Neural progenitor cell (in vitro differentiated cells): Measurements from ENCODE around the gene PTPN4.

Source experiments
- EZH2phosphoT487 ChIP-seq: fragments of 200-600 bp; sonication (generic); IDR thresholded peaks from 2 replicates; pipeline ENCODE4 v1.6.1; 2017; ENCODE audit warnings: antibody characterized with exemption
- TF ChIP-seq, protein P1 (sequence below): fragments of 200-600 bp; sonication (generic); IDR thresholded peaks from 2 replicates; pipeline ENCODE4 v1.5.1; 2017; ENCODE audit warnings: antibody characterized with exemption, mild to moderate bottlenecking

DNA sequence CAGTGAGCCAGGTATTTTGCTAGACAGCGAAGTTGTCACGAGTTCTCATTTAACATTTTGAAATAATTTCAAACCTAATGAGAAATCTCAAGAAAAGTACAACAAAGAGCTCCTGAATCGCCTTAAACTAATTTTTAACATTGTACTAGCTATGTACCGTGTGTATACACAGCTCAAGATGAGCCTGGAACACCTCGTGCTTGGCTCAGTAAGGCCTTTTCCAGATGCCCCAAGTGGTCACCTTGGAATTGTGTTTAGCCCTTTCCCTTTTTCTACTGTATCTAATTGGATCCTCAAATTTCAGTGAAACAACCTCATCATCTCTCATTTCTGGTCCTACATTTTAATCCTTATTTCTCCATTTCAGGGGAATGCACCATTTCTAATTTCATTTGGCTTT lies 7.2 kb downstream of the PTPN4 start:
- TF ChIP-seq, protein P1, sequence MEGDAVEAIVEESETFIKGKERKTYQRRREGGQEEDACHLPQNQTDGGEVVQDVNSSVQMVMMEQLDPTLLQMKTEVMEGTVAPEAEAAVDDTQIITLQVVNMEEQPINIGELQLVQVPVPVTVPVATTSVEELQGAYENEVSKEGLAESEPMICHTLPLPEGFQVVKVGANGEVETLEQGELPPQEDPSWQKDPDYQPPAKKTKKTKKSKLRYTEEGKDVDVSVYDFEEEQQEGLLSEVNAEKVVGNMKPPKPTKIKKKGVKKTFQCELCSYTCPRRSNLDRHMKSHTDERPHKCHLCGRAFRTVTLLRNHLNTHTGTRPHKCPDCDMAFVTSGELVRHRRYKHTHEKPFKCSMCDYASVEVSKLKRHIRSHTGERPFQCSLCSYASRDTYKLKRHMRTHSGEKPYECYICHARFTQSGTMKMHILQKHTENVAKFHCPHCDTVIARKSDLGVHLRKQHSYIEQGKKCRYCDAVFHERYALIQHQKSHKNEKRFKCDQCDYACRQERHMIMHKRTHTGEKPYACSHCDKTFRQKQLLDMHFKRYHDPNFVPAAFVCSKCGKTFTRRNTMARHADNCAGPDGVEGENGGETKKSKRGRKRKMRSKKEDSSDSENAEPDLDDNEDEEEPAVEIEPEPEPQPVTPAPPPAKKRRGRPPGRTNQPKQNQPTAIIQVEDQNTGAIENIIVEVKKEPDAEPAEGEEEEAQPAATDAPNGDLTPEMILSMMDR: peak; percentile 7
- no peak for TF ChIP-seq EZH2phosphoT487
